K562 (cell line): ENCODE results near the gene MAPKAPK3. TPM values are rescaled to one million over a fixed set of nuclear protein-coding genes. Genes with fewer than 3 reads are reported as not detected.

ENCODE experiments used
- C11orf30 ChIP-seq: fragments of 450-650 bp; IDR thresholded peaks from 2 replicates; pipeline ENCODE4 v1.6.1; 2016; ENCODE audit warnings: low read depth, mild to moderate bottlenecking
- ERF ChIP-seq: fragments of 450-650 bp; formaldehyde crosslinking; IDR thresholded peaks from 2 replicates; pipeline ENCODE4 v1.4.0; 2020; ENCODE audit warnings: mild to moderate bottlenecking, mixed read lengths
- GATAD2B ChIP-seq: fragments of 450-650 bp; IDR thresholded peaks from 2 replicates; pipeline ENCODE4 v1.6.1; 2017; ENCODE audit warnings: mild to moderate bottlenecking, borderline replicate concordance
- HDAC6 ChIP-seq: IDR thresholded peaks from 2 replicates; pipeline ENCODE4 v1.6.1; 2012; ENCODE audit warnings: low read depth, mild to moderate bottlenecking, control low read depth, inconsistent platforms, low read length, moderate library complexity
- HEY1 ChIP-seq: fragments of 250-450 bp; sonication (Bioruptor Pico); IDR thresholded peaks from 2 replicates; pipeline ENCODE4 v1.5.0; 2020; ENCODE audit warnings: mild to moderate bottlenecking, moderate library complexity, borderline replicate concordance
- MED1 ChIP-seq: sonication (generic); formaldehyde crosslinking; IDR thresholded peaks from 2 replicates; pipeline ENCODE4 v1.8.1; 2023; ENCODE audit warnings: missing genetic modification reagents, borderline replicate concordance
- NR2C2 ChIP-seq, 2 experiments: fragments of 200-800 bp in 1 of 2; sonication (Bioruptor generic) in 1 of 2; sonication (generic) in 1 of 2; formaldehyde crosslinking in 1 of 2; IDR thresholded peaks; 2 replicates each; pipeline versions ENCODE4 v1.6.1 to v1.8.0; 2016 to 2022; ENCODE audit warnings: mild to moderate bottlenecking in 1 of 2, missing compliant biosample characterization in 1 of 2, missing genetic modification characterization in 1 of 2, missing genetic modification reagents in 1 of 2
- POU5F1 ChIP-seq: fragments of 150-350 bp; IDR thresholded peaks from 2 replicates; pipeline ENCODE4 v1.6.1; 2014; ENCODE audit warnings: borderline replicate concordance, low read length, low read depth, mild to moderate bottlenecking; ENCODE audit not compliant: partially characterized antibody
- RBM39 ChIP-seq: fragments of 200-400 bp; formaldehyde crosslinking; optimal IDR thresholded peaks from 2 replicates; pipeline ENCODE3; 2018; ENCODE audit warnings: low read depth, low read length
- STAT5A ChIP-seq: IDR thresholded peaks from 2 replicates; pipeline ENCODE4 v1.6.1; 2012; ENCODE audit warnings: low read length, inconsistent platforms, borderline replicate concordance
- ZNF12 ChIP-seq: sonication (generic); formaldehyde crosslinking; IDR thresholded peaks from 2 replicates; pipeline ENCODE4 v1.4.0; 2020; ENCODE audit warnings: mild to moderate bottlenecking, missing genetic modification reagents
- polyA plus RNA-seq, 8 experiments: library from polyadenylated mRNA; depleted of rRNA in 4 of 8; stranded (reverse) in 5 of 8; unstranded in 3 of 8; fragments of >200 nt; fragmentation: Nextera tagmentation in 2 of 8; fragmentation: Illumina TruSeq in 1 of 8; extraction: Ambion mirVana in 2 of 8; extraction: Trizol in 1 of 8; gene quantifications; 2 replicates each; pipeline versions ENCODE4 v1.2.1 to v1.2.3, GENCODE V29; 2011 to 2014; ENCODE audit warnings: inconsistent platforms in 1 of 8, missing spikeins in 1 of 8
- total RNA-seq, 7 experiments: library from RNA; depleted of rRNA in 6 of 7; stranded (reverse); fragments of >200 nt in 6 of 7; fragmentation: Illumina TruSeq in 2 of 7; extraction: Trizol in 2 of 7; gene quantifications; 2 replicates each; pipeline versions ENCODE4 v1.2.1 to v1.2.3, GENCODE V29; 2011 to 2021; ENCODE audit warnings: low replicate concordance in 1 of 7
- TF ChIP-seq, protein P1 (sequence below): fragments of 450-650 bp; IDR thresholded peaks from 2 replicates; pipeline ENCODE4 v1.6.1; 2016; ENCODE audit warnings: mild to moderate bottlenecking, moderate library complexity
- TF ChIP-seq, protein P2 (sequence below): fragments of 200-800 bp; sonication (Bioruptor generic); IDR thresholded peaks from 2 replicates; pipeline ENCODE4 v1.6.1; 2017; ENCODE audit warnings: missing genetic modification characterization, missing compliant biosample characterization

The MAPKAPK3 gene
- total and polyA plus RNA-seq, 9 of the 15 experiments (the other 6 are each of a cell fraction or from before 2014, with no cell fraction given), result 8.0 to 56.4 (median 41.2) TPM

DNA sequence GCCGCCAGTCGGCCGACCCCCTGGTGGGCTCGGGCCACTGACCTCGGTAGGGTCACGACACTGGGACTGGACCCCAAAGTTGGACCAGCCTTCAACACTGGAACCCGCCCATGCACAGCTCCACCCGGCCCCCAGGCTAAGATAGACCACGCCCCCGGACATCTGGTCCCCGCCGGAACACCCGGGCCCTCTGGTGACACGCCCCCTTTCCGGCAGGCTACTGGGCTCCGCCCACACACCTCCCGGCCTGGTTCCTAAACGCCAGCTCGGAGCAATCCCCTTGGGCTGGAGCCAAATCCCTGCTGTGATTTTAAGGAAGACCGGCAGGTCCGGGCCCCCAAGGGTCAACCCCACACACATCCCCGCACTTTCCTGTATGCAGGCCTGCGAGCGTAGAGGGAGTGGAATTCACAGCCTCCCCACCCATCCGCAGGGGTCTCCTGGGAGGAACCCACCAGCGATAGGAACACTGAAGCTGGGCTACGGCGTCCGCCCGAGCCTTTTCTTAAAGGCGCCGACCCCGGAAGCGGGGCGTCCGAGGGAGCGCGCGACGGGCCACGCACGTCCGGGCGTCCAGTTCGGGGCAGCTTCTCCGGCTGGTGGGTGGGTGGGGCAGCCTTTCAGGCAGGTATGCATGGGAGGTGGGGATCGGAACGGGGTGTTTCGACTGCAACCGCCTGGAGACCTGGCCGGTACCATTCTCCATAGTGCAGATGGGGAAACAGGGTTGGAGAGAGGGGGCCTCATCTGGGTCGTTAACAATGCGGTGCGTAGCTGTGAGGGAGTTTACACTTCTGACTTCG is 47.8 kb upstream of the MAPKAPK3 start, which contains the start of gene HEMK1 (continued):
- TF ChIP-seq, protein P1, sequence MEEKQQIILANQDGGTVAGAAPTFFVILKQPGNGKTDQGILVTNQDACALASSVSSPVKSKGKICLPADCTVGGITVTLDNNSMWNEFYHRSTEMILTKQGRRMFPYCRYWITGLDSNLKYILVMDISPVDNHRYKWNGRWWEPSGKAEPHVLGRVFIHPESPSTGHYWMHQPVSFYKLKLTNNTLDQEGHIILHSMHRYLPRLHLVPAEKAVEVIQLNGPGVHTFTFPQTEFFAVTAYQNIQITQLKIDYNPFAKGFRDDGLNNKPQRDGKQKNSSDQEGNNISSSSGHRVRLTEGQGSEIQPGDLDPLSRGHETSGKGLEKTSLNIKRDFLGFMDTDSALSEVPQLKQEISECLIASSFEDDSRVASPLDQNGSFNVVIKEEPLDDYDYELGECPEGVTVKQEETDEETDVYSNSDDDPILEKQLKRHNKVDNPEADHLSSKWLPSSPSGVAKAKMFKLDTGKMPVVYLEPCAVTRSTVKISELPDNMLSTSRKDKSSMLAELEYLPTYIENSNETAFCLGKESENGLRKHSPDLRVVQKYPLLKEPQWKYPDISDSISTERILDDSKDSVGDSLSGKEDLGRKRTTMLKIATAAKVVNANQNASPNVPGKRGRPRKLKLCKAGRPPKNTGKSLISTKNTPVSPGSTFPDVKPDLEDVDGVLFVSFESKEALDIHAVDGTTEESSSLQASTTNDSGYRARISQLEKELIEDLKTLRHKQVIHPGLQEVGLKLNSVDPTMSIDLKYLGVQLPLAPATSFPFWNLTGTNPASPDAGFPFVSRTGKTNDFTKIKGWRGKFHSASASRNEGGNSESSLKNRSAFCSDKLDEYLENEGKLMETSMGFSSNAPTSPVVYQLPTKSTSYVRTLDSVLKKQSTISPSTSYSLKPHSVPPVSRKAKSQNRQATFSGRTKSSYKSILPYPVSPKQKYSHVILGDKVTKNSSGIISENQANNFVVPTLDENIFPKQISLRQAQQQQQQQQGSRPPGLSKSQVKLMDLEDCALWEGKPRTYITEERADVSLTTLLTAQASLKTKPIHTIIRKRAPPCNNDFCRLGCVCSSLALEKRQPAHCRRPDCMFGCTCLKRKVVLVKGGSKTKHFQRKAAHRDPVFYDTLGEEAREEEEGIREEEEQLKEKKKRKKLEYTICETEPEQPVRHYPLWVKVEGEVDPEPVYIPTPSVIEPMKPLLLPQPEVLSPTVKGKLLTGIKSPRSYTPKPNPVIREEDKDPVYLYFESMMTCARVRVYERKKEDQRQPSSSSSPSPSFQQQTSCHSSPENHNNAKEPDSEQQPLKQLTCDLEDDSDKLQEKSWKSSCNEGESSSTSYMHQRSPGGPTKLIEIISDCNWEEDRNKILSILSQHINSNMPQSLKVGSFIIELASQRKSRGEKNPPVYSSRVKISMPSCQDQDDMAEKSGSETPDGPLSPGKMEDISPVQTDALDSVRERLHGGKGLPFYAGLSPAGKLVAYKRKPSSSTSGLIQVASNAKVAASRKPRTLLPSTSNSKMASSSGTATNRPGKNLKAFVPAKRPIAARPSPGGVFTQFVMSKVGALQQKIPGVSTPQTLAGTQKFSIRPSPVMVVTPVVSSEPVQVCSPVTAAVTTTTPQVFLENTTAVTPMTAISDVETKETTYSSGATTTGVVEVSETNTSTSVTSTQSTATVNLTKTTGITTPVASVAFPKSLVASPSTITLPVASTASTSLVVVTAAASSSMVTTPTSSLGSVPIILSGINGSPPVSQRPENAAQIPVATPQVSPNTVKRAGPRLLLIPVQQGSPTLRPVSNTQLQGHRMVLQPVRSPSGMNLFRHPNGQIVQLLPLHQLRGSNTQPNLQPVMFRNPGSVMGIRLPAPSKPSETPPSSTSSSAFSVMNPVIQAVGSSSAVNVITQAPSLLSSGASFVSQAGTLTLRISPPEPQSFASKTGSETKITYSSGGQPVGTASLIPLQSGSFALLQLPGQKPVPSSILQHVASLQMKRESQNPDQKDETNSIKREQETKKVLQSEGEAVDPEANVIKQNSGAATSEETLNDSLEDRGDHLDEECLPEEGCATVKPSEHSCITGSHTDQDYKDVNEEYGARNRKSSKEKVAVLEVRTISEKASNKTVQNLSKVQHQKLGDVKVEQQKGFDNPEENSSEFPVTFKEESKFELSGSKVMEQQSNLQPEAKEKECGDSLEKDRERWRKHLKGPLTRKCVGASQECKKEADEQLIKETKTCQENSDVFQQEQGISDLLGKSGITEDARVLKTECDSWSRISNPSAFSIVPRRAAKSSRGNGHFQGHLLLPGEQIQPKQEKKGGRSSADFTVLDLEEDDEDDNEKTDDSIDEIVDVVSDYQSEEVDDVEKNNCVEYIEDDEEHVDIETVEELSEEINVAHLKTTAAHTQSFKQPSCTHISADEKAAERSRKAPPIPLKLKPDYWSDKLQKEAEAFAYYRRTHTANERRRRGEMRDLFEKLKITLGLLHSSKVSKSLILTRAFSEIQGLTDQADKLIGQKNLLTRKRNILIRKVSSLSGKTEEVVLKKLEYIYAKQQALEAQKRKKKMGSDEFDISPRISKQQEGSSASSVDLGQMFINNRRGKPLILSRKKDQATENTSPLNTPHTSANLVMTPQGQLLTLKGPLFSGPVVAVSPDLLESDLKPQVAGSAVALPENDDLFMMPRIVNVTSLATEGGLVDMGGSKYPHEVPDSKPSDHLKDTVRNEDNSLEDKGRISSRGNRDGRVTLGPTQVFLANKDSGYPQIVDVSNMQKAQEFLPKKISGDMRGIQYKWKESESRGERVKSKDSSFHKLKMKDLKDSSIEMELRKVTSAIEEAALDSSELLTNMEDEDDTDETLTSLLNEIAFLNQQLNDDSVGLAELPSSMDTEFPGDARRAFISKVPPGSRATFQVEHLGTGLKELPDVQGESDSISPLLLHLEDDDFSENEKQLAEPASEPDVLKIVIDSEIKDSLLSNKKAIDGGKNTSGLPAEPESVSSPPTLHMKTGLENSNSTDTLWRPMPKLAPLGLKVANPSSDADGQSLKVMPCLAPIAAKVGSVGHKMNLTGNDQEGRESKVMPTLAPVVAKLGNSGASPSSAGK, result no peak
- no peak for TF ChIP-seq MED1
- peak; percentile 82 for TF ChIP-seq GATAD2B
- TF ChIP-seq C11orf30, result peak; percentile 97
- TF ChIP-seq HEY1 (CRISPR knock-in tag), result no peak
- no peak for TF ChIP-seq RBM39
- TF ChIP-seq HDAC6, result no peak
- TF ChIP-seq, protein P2, sequence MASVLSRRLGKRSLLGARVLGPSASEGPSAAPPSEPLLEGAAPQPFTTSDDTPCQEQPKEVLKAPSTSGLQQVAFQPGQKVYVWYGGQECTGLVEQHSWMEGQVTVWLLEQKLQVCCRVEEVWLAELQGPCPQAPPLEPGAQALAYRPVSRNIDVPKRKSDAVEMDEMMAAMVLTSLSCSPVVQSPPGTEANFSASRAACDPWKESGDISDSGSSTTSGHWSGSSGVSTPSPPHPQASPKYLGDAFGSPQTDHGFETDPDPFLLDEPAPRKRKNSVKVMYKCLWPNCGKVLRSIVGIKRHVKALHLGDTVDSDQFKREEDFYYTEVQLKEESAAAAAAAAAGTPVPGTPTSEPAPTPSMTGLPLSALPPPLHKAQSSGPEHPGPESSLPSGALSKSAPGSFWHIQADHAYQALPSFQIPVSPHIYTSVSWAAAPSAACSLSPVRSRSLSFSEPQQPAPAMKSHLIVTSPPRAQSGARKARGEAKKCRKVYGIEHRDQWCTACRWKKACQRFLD (CRISPR knock-in tag), result no peak
- no peak for TF ChIP-seq ERF
- no peak for TF ChIP-seq ZNF12 (CRISPR knock-in tag)
- TF ChIP-seq POU5F1, result no peak
- TF ChIP-seq NR2C2 (CRISPR knock-in tag; IDR thresholded peaks at IDR 0.05), result peak; percentile 68
- peak; percentile 96 for TF ChIP-seq NR2C2 (tag; IDR thresholded peaks at IDR 0.05)
- TF ChIP-seq STAT5A, result no peak
